PC-9 (cell line): ENCODE results near the gene TM9SF2. TPM values are rescaled to one million over a fixed set of nuclear protein-coding genes. Genes with fewer than 3 reads are reported as not detected.
"Not testable (repeated sequence)": the region's sequence is repeated elsewhere in the genome, so short reads cannot be mapped to it uniquely, and the experiment has no call there.

Source experiments
- BruUV-seq: library from RNA; stranded (reverse); fragments of 400-500 nt; replicated peaks from 2 replicates; lab custom pipeline; 2021; lab: Mats Ljungman, UMichigan
- CTCF ChIA-PET: fragments of 300-600 bp; sonication (Branson Sonifier 250); formaldehyde crosslinking; loops from one replicate; lab custom pipeline; 2022; ENCODE audit warnings: antibody characterized with exemption; lab: Charles Lee
- POLR2A ChIA-PET: fragments of 300-600 bp; sonication (Branson Sonifier 250); formaldehyde crosslinking; loops from one replicate; lab custom pipeline; 2022; ENCODE audit warnings: antibody characterized with exemption; ENCODE audit not compliant: unreplicated experiment; lab: Charles Lee
- DNase-seq, 2 experiments: peaks; one replicate each; pipeline versions ENCODE4 v3.0.0 to v3.0.0-alpha.2; 2015 to 2022; ENCODE audit warnings: mixed read lengths in 1 of 2
- H2AFZ ChIP-seq: fragments of 200-600 bp; sonication (generic); 2 replicates; pipeline ENCODE4 v1.8.1; 2017; ENCODE audit warnings: antibody characterized with exemption
- H3F3A ChIP-seq: fragments of 200-600 bp; sonication (generic); 2 replicates; pipeline ENCODE4 v1.8.1; 2017; ENCODE audit warnings: antibody characterized with exemption, mild to moderate bottlenecking, low read depth; ENCODE audit not compliant: insufficient read depth
- H3K27ac ChIP-seq: fragments of 200-600 bp; sonication (generic); 2 replicates; pipeline ENCODE4 v1.6.1; 2016; ENCODE audit warnings: mixed run types
- H3K27me3 ChIP-seq: fragments of 200-600 bp; sonication (generic); 2 replicates; pipeline ENCODE4 v1.6.1; 2016; ENCODE audit warnings: low read depth, mixed run types; ENCODE audit not compliant: insufficient read depth
- H3K36me3 ChIP-seq: fragments of 200-600 bp; sonication (generic); 2 replicates; pipeline ENCODE4 v1.6.1; 2016; ENCODE audit warnings: low read depth, mixed run types
- H3K4me1 ChIP-seq: fragments of 200-600 bp; sonication (generic); replicated peaks from 2 replicates; pipeline ENCODE4 v1.6.1; 2016; ENCODE audit warnings: mixed run types; ENCODE audit not compliant: insufficient read depth
- H3K4me2 ChIP-seq: fragments of 200-600 bp; sonication (generic); 2 replicates; pipeline ENCODE4 v1.6.1; 2017; ENCODE audit warnings: mixed run types
- H3K4me3 ChIP-seq: fragments of 200-600 bp; sonication (generic); 2 replicates; pipeline ENCODE4 v1.6.1; 2016; ENCODE audit warnings: mixed run types
- H3K79me2 ChIP-seq: fragments of 200-600 bp; sonication (generic); 2 replicates; pipeline ENCODE4 v1.6.1; 2017; ENCODE audit warnings: low read depth, mixed run types
- H3K9me2 ChIP-seq: fragments of 200-600 bp; sonication (generic); 2 replicates; pipeline ENCODE4 v1.8.1; 2017; ENCODE audit warnings: mild to moderate bottlenecking; ENCODE audit not compliant: insufficient read depth
- H3K9me3 ChIP-seq: fragments of 200-600 bp; sonication (generic); 2 replicates; pipeline ENCODE4 v1.8.1; 2016; ENCODE audit warnings: low read depth; ENCODE audit not compliant: insufficient read depth
- H4K20me1 ChIP-seq: fragments of 200-600 bp; sonication (generic); 2 replicates; pipeline ENCODE4 v1.8.1; 2017; ENCODE audit not compliant: insufficient read depth
- CTCF ChIP-seq: fragments of 200-600 bp; sonication (generic); conservative IDR thresholded peaks from 2 replicates; pipeline ENCODE4 v1.6.1; 2017; ENCODE audit warnings: mixed run types, antibody characterized with exemption, mild to moderate bottlenecking, moderate library complexity
- EZH2 ChIP-seq: fragments of 200-600 bp; sonication (generic); IDR thresholded peaks from 2 replicates; pipeline ENCODE4 v1.8.0; 2017; ENCODE audit warnings: antibody characterized with exemption, low read depth
- intact Hi-C: fragments of 100-400 bp; cut with micrococcal nuclease; formaldehyde crosslinking; loops from one replicate; pipeline ENCODE4 v1.10.0; 2022; ENCODE audit not compliant: unreplicated experiment
- total RNA-seq: library from RNA; stranded (reverse); gene quantifications from 2 replicates; pipeline ENCODE4 v1.2.3, GENCODE V29; 2021

Gene TM9SF2
- total RNA-seq, 1 experiment from 2014 or later = 87.0 TPM

- Histone ChIP-seq H3K4me2 (no peak overlapping the region), H3K36me3 (no peaks in the 10 kb centered on the region), H3K27me3 (no peaks in the 10 kb centered on the region), H3K4me1 (no peaks in the 10 kb centered on the region), H3F3A (no peaks in the 10 kb centered on the region), H2AFZ (no peak overlapping the region), H3K9me2 (no peaks in the 10 kb centered on the region), H3K79me2 (no peaks in the 10 kb centered on the region), H4K20me1 (no peaks in the 10 kb centered on the region), H3K4me3 (no peak overlapping the region), H3K27ac (no peak overlapping the region), H3K9me3 (no peaks in the 10 kb centered on the region)
- TF ChIP-seq CTCF (no peak), EZH2 (no peak)
- BruUV-seq = no TSS peak
- ChIA-PET CTCF (no interaction called here), POLR2A (no interaction called here)
- DNase-seq = no peak
- intact Hi-C loops = no loop called here
Measured at GRCh38 chr13:99459099-99459850, 42.0 kb upstream of the TM9SF2 start.

GRCh38 chr13:99460802-99461201, 40.5 kb upstream of the TM9SF2 start:
- H3K4me2 ChIP-seq, H3K9me3 ChIP-seq, BruUV-seq, H3K4me3 ChIP-seq, H3K27me3 ChIP-seq, H3K4me1 ChIP-seq, intact Hi-C loops, H3F3A ChIP-seq, H2AFZ ChIP-seq, H3K79me2 ChIP-seq, CTCF ChIA-PET, H3K9me2 ChIP-seq, H3K36me3 ChIP-seq, H3K27ac ChIP-seq, DNase-seq, H4K20me1 ChIP-seq: not testable (repeated sequence)
- POLR2A ChIA-PET = interaction anchor here (0.5 kb wide), 1 partner anchor 35 kb away, joined by 3 read pairs; no protein-coding TSS in a partner anchor

DNA sequence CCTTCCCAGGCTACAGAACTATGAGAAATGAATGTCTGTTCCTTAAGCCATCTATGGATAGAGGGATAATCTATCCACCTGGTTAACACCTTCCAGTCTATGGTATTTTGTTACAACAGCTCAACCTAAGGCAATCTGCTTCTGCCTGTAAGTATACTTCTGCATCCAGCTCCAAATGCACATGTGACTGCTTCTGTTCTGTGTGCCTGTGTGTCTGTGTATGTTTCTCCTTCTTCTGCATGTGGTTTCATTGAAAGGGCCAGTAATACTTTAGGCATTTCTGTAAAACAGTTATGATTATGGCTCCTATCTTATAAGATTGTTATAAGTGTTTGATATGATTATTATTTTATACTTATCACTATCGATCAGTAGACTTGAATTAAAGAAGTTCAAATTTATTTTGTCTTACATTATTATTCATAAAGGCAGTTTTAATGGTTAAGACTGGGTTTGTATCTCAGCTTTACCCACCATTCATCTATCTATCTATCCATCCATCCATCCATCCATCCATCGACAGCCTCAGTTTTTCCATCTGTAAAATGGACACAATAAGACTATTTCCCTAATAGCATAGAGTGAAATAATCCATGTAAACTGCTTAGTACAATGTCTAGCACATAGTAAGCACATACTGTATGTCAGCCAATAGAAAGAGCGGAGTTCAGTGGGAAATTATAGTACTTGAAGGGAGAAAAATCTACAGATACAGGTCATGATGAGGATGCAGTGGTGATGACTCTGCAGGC, 37.5 kb upstream of the TM9SF2 start:
- BruUV-seq = no TSS peak
- intact Hi-C loops = no loop called here
- Histone ChIP-seq H3K27ac (no peak overlapping the region), H3K9me3 (no peaks in the 10 kb centered on the region), H3K4me1 (peaks cover 22% of the 10 kb centered on the region), H3K4me3 (no peak overlapping the region), H3K9me2 (no peaks in the 10 kb centered on the region), H4K20me1 (no peaks in the 10 kb centered on the region), H3F3A (peaks cover 16% of the 10 kb centered on the region), H3K36me3 (no peaks in the 10 kb centered on the region), H2AFZ (no peak overlapping the region), H3K4me2 (no peak overlapping the region), H3K27me3 (no peaks in the 10 kb centered on the region), H3K79me2 (no peaks in the 10 kb centered on the region)
- CTCF ChIA-PET = interaction anchor here (0.6 kb wide), 1 partner anchor 38 kb away, joined by 3 read pairs; the partner anchor contains the start of gene TM9SF2
- no peak for DNase-seq
- TF ChIP-seq CTCF = no peak
- no peak for TF ChIP-seq EZH2
- POLR2A ChIA-PET = no interaction called here
